BLaER1 treated with 17β-estradiol and CSF1 and Interleukin-3, amounts not matched to agents 10 nM and 100 nM (cell line): ENCODE measurements around the gene NPIPA5.
"Not testable (repeated sequence)": the region's sequence is repeated elsewhere in the genome, so short reads cannot be mapped to it uniquely, and the experiment has no call there.

ENCODE experiments used
- H3K27ac ChIP-seq, 11 experiments: shearing (Covaris generic); formaldehyde crosslinking; 2 replicates each; pipeline ENCODE4 v1.8.1; 2022
- H3K27me3 ChIP-seq, 11 experiments: shearing (Covaris generic); formaldehyde crosslinking; 2 replicates each; pipeline ENCODE4 v1.8.1; 2022
- H3K36me3 ChIP-seq, 11 experiments: shearing (Covaris generic); formaldehyde crosslinking; 2 replicates each; pipeline ENCODE4 v1.8.1; 2022
- H3K4me1 ChIP-seq, 10 experiments: shearing (Covaris generic); formaldehyde crosslinking; 2 replicates each; pipeline ENCODE4 v1.8.1; 2022
- H3K4me2 ChIP-seq, 11 experiments: shearing (Covaris generic); formaldehyde crosslinking; 2 replicates each; pipeline ENCODE4 v1.8.1; 2022
- H3K4me3 ChIP-seq, 10 experiments: shearing (Covaris generic); formaldehyde crosslinking; 2 replicates each; pipeline ENCODE4 v1.8.1; 2022
- H3K9ac ChIP-seq, 11 experiments: shearing (Covaris generic); formaldehyde crosslinking; 2 replicates each; pipeline ENCODE4 v1.8.1; 2022
- H3K9me3 ChIP-seq, 11 experiments: shearing (Covaris generic); formaldehyde crosslinking; replicated peaks in 1 of 11; 2 replicates each; pipeline ENCODE4 v1.8.1; 2022
- H4K20me1 ChIP-seq, 11 experiments: shearing (Covaris generic); formaldehyde crosslinking; 2 replicates each; pipeline ENCODE4 v1.8.1; 2022

NPIPA5 gene

GRCh38 chr16:15323373-15323772, 54.7 kb downstream of the NPIPA5 start:
- not testable (repeated sequence) for H3K9ac ChIP-seq, H3K4me3 ChIP-seq, H3K4me1 ChIP-seq, H3K27me3 ChIP-seq, H4K20me1 ChIP-seq, H3K27ac ChIP-seq, H3K4me2 ChIP-seq, H3K9me3 ChIP-seq, H3K36me3 ChIP-seq

DNA sequence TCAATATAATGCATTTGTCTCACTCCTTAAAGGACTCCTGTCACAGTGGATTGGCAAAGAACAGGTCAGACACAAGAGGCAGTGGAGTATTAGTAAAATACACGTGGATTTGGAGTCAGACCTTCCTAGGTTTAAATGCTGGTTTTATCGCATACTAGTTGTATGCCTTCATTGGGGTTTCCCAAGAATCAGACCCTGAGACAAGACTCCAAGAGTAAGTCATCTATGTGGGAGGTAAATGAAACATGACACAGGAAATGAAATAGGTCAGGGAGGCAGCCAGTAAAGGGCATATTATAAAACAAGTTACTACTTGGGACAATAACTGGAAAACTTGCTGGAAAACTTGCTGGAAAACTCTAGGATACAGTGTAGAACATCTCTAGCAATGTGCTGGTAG, 56.9 kb downstream of the NPIPA5 start:
- H3K27me3 ChIP-seq, H3K9ac ChIP-seq, H3K4me2 ChIP-seq, H3K36me3 ChIP-seq, H4K20me1 ChIP-seq, H3K4me1 ChIP-seq, H3K9me3 ChIP-seq, H3K4me3 ChIP-seq, H3K27ac ChIP-seq: not testable (repeated sequence)

- H3K4me3 ChIP-seq, H3K4me1 ChIP-seq, H3K27me3 ChIP-seq, H3K27ac ChIP-seq, H3K4me2 ChIP-seq, H3K9ac ChIP-seq, H4K20me1 ChIP-seq, H3K36me3 ChIP-seq: not testable (repeated sequence)
- H3K9me3 ChIP-seq = peaks cover 0 to 21% (median 0%) of the 10 kb centered on the region in 11 experiments; a peak in 9 of 22 replicates
These were observed 63.5 kb downstream of the NPIPA5 start for GRCh38 chr16:15314562-15314961.
